GM12878 (cell line): ENCODE results near the gene PCDHGA8. TPM values are rescaled to one million over a fixed set of nuclear protein-coding genes. Genes with fewer than 3 reads are reported as not detected.

Experiments
- ATAC-seq: fragments of 200-7000 bp; cut with Tn5 transposase; 3 replicates; pipeline ENCODE4 v1.9.1; 2020; ENCODE audit warnings: mild to moderate bottlenecking, moderate library complexity
- BruUV-seq: library from RNA; stranded (reverse); fragments of 400-500 nt; replicated peaks from 2 replicates; lab custom pipeline; 2021; lab: Mats Ljungman, UMichigan
- CTCF ChIA-PET: fragments of 300-600 bp; sonication (Branson Sonifier 250); formaldehyde crosslinking; extraction: SDS; loops from one replicate; lab custom pipeline; 2021; ENCODE audit warnings: inconsistent platforms; lab: Yijun Ruan, JAX
- POLR2A ChIA-PET: fragments of 350-600 bp; formaldehyde crosslinking; extraction: SDS; loops from one replicate; lab custom pipeline; 2021; ENCODE audit warnings: inconsistent platforms; lab: Charles Lee
- RAD21 ChIA-PET: fragments of 300-600 bp; sonication (Branson Sonifier 250); formaldehyde crosslinking; loops from one replicate; lab custom pipeline; 2023; ENCODE audit warnings: antibody characterized with exemption; ENCODE audit not compliant: unreplicated experiment; lab: Charles Lee
- SMC1A ChIA-PET: fragments of 300-600 bp; sonication (Branson Sonifier 250); formaldehyde crosslinking; loops from one replicate; lab custom pipeline; 2023; ENCODE audit not compliant: unreplicated experiment, uncharacterized antibody; lab: Charles Lee
- DNase-seq: peaks from one replicate; pipeline ENCODE4 v3.0.0-alpha.2; 2011; ENCODE audit warnings: low read depth, low spot score
- FAIRE-seq: peaks from 3 replicates; lab custom pipeline; 2011; peaks lifted over from hg19 to GRCh38; lab: Jason Lieb, UNC
- H2AFZ ChIP-seq: 2 replicates; pipeline ENCODE4 v1.6.0; 2011; ENCODE audit warnings: low read depth, low read length, control low read depth; ENCODE audit not compliant: control insufficient read depth
- H3K27ac ChIP-seq: 2 replicates; pipeline ENCODE4 v1.5.1; 2011; ENCODE audit warnings: control low read depth; ENCODE audit not compliant: control insufficient read depth, insufficient read depth
- H3K27me3 ChIP-seq, 2 experiments: replicated peaks in 1 of 2; 2 replicates each; pipeline versions ENCODE4 v1.6.0 to v1.6.1; 2011; ENCODE audit warnings: low read length in 1 of 2; ENCODE audit not compliant: control insufficient read depth in 2 of 2, insufficient read depth in 2 of 2
- H3K36me3 ChIP-seq, 2 experiments: 2 replicates each; pipeline ENCODE4 v1.5.1; 2011; ENCODE audit warnings: low read length in 1 of 2; ENCODE audit not compliant: control insufficient read depth in 2 of 2, insufficient read depth in 2 of 2
- H3K4me1 ChIP-seq: 2 replicates; pipeline ENCODE4 v1.6.1; 2011; ENCODE audit warnings: mild to moderate bottlenecking, low read length, moderate library complexity, mixed read lengths; ENCODE audit not compliant: control insufficient read depth, insufficient read depth
- H3K4me2 ChIP-seq: 2 replicates; pipeline ENCODE4 v1.6.0; 2011; ENCODE audit warnings: control low read depth; ENCODE audit not compliant: control insufficient read depth, insufficient read depth
- H3K4me3 ChIP-seq: fragments of 200-600 bp; sonication (generic); 2 replicates; pipeline ENCODE4 v1.5.1; 2016
- H3K79me2 ChIP-seq: 2 replicates; pipeline ENCODE4 v1.6.0; 2011; ENCODE audit warnings: low read length; ENCODE audit not compliant: control insufficient read depth, insufficient read depth
- H3K9ac ChIP-seq: 2 replicates; pipeline ENCODE4 v1.8.0; 2011; ENCODE audit warnings: low read length, control low read depth, mixed read lengths; ENCODE audit not compliant: control insufficient read depth, insufficient read depth
- H3K9me3 ChIP-seq: replicated peaks from 3 replicates; pipeline ENCODE4 v1.5.1; 2011; ENCODE audit warnings: mild to moderate bottlenecking, low read length; ENCODE audit not compliant: control insufficient read depth, insufficient read depth
- H4K20me1 ChIP-seq: 2 replicates; pipeline ENCODE4 v1.6.0; 2011; ENCODE audit not compliant: control insufficient read depth, insufficient read depth
- ASH2L ChIP-seq: fragments of 300-600, 200-600 bp; sonication (generic); IDR thresholded peaks from 2 replicates; pipeline ENCODE4 v1.6.1; 2017; ENCODE audit warnings: low read depth, mild to moderate bottlenecking, borderline replicate concordance
- BHLHE40 ChIP-seq, 2 experiments: fragments of 450-650 bp in 1 of 2; IDR thresholded peaks; 2 replicates each; pipeline ENCODE4 v1.6.1; 2011 to 2017; ENCODE audit warnings: low read depth in 2 of 2, borderline replicate concordance in 1 of 2, improper control_type of control experiment in 1 of 2, low read length in 1 of 2, mild to moderate bottlenecking in 1 of 2
- IKZF1 ChIP-seq: fragments of 450-650 bp; conservative IDR thresholded peaks from 2 replicates; pipeline ENCODE4 v1.6.1; 2017; ENCODE audit warnings: antibody characterized with exemption, mild to moderate bottlenecking
- RAD21 ChIP-seq: IDR thresholded peaks from 2 replicates; pipeline ENCODE4 v1.6.1; 2011; ENCODE audit warnings: mild to moderate bottlenecking, low read depth, low read length, moderate library complexity; ENCODE audit not compliant: insufficient read depth
- SMC3 ChIP-seq: IDR thresholded peaks from 2 replicates; pipeline ENCODE4 v1.6.1; 2011; ENCODE audit warnings: low read length, improper control_type of control experiment, borderline replicate concordance
- YY1 ChIP-seq: IDR thresholded peaks from 2 replicates; pipeline ENCODE4 v1.6.1; 2011; ENCODE audit warnings: low read depth, mild to moderate bottlenecking, low read length
- ZNF24 ChIP-seq: fragments of 450-650 bp; IDR thresholded peaks from 2 replicates; pipeline ENCODE4 v1.6.1; 2017; ENCODE audit warnings: antibody characterized with exemption, mild to moderate bottlenecking
- ZNF384 ChIP-seq: IDR thresholded peaks from 2 replicates; pipeline ENCODE4 v1.6.1; 2012; ENCODE audit warnings: low read depth, mild to moderate bottlenecking, low read length, improper control_type of control experiment, borderline replicate concordance
- whole genome bisulfite sequencing: methylation state at CpG from one replicate; pipeline ENCODE4 v1.1.6; 2016; ENCODE audit warnings: low lambda C conversion rate; ENCODE audit not compliant: insufficient replicate concordance, insufficient coverage; ENCODE audit errors: missing lambda C conversion rate; 5-methylcytosine and 5-hydroxymethylcytosine counted together
- in situ Hi-C: fragments of 300-500 bp; cut with MboI; formaldehyde crosslinking; loops from 9 replicates; pipeline ENCODE4 v1.14.3; 2018; ENCODE audit warnings: mixed read lengths
- intact Hi-C: fragments of 100-400 bp; cut with micrococcal nuclease; formaldehyde crosslinking; loops from one replicate; pipeline ENCODE4 v1.14.2; 2022; ENCODE audit not compliant: unreplicated experiment
- polyA plus RNA-seq, 11 experiments: library from polyadenylated mRNA; depleted of rRNA in 4 of 11; unstranded in 6 of 11; stranded (reverse) in 5 of 11; fragments of >200 nt; fragmentation: Nextera tagmentation in 4 of 11; fragmentation: Illumina TruSeq in 1 of 11; extraction: Ambion mirVana in 4 of 11; extraction: Trizol in 1 of 11; gene quantifications; 1 replicate in 1 of 11; 2 replicates in 10 of 11; pipeline versions ENCODE4 v1.2.1 to v1.2.3, GENCODE V29; 2011 to 2016; ENCODE audit warnings: inconsistent platforms in 2 of 11, missing spikeins in 2 of 11, low read depth in 1 of 11
- total RNA-seq, 4 experiments: library from RNA; depleted of rRNA in 3 of 4; stranded (reverse); fragments of >200 nt in 3 of 4; fragmentation: Illumina TruSeq in 1 of 4; extraction: Trizol in 1 of 4; gene quantifications; 2 replicates each; pipeline versions ENCODE4 v1.2.1 to v1.2.3, GENCODE V29; 2013 to 2021
- TF ChIP-seq, protein P1 (sequence below), 3 experiments: IDR thresholded peaks in 2 of 3; conservative IDR thresholded peaks in 1 of 3; 2 replicates each; pipeline ENCODE4 v1.5.1; 2011; ENCODE audit warnings: low read depth in 3 of 3, low read length in 3 of 3, mild to moderate bottlenecking in 3 of 3, control low read depth in 2 of 3, moderate library complexity in 2 of 3, inconsistent platforms in 1 of 3, mixed read lengths in 1 of 3; ENCODE audit not compliant: control insufficient read depth in 2 of 3, insufficient read depth in 1 of 3; ENCODE audit errors: extremely low read depth in 1 of 3

PCDHGA8 gene
- total and polyA plus RNA-seq, 10 of the 15 experiments (the other 5 are each of a cell fraction or from before 2014, with no cell fraction given), result 0.01 to 0.04 TPM; not detected in 8

DNA sequence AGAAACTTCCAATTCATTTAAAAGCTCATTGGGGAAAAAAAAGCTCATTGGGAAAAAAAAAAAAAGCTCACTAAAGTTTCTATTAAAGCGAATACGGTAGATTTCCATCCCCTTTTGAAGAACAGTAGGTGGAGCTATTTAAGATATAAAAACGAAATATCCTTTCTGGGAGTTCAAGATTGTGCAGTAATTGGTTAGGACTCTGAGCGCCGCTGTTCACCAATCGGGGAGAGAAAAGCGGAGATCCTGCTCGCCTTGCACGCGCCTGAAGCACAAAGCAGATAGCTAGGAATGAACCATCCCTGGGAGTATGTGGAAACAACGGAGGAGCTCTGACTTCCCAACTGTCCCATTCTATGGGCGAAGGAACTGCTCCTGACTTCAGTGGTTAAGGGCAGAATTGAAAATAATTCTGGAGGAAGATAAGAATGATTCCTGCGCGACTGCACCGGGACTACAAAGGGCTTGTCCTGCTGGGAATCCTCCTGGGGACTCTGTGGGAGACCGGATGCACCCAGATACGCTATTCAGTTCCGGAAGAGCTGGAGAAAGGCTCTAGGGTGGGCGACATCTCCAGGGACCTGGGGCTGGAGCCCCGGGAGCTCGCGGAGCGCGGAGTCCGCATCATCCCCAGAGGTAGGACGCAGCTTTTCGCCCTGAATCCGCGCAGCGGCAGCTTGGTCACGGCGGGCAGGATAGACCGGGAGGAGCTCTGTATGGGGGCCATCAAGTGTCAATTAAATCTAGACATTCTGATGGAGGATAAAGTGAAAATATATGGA is 38.1 kb downstream of the PCDHGA8 start, which contains the start of gene PCDHGA12:
PCDHGA12 (plus strand) TSS at position 176 of the 782 bp plus-strand sequence; CDS start at position 429, 253 bp downstream.
- Histone ChIP-seq H3K79me2 (no peaks in the 10 kb centered on the region), H3K4me3 (peak within 1 kb of the TSS; percentile 22; the same call in 1 of the 2 replicates), H3K9ac (no peak within 1 kb of the TSS), H3K27ac (no peak within 1 kb of the TSS), H2AFZ (peak within 1 kb of the TSS; percentile 81), H3K4me1 (no peaks in the 10 kb centered on the region; the same call in 1 of the 2 replicates), H3K27me3 (no peaks in the 10 kb centered on the region), H3K36me3 (no peaks in the 10 kb centered on the region), H3K4me2 (peak within 1 kb of the TSS; percentile 43), H3K9me3 (peaks cover 18% of the 10 kb centered on the region; the same call in 2 of the 3 replicates), H4K20me1 (no peaks in the 10 kb centered on the region)
- FAIRE-seq, result peak; percentile 94
- RAD21 ChIA-PET, result interaction anchor here (1.0 to 1.9 kb wide), 13 partner anchors 8 to 167 kb away, joined by 3 to 21 read pairs (median 8); partner anchors contain the start of genes PCDHGA10, PCDHGA11, PCDHGB3 and PCDHGC5
- DNase-seq, result peak; percentile 37
- SMC1A ChIA-PET, result interaction anchor here (0.5 to 2.8 kb wide), 23 partner anchors 8 to 133 kb away, joined by 3 to 20 read pairs (median 4); partner anchors contain the start of genes PCDHGA11, PCDHGB3, PCDHGB7 and PCDHGC3
- in situ Hi-C loops, result no loop called here
- WGBS, result 33% methylated on average over 31 of the region's 33 CpGs
- BruUV-seq, result TSS peak; percentile 69
- CTCF ChIA-PET, result interaction anchor here (0.5 to 4.2 kb wide), 36 partner anchors 9 to 230 kb away, joined by 3 to 61 read pairs (median 6); partner anchors contain the start of genes PCDHGA10, PCDHGA11, PCDHGB3 and PCDHGB6
- POLR2A ChIA-PET, result interaction anchor here (0.8 kb wide), 1 partner anchor 95 kb away, joined by 3 read pairs; no protein-coding TSS in a partner anchor
- TF ChIP-seq ZNF384 (peak; percentile 7; the same call in 1 of the 2 replicates), YY1 (0 out of 2 replicates have a peak, but pooled peaks have one; percentile 25), SMC3 (peak; percentile 61; the same call in 1 of the 2 replicates), RAD21 (peak; percentile 56), IKZF1 (0 out of 2 replicates have a peak, but pooled peaks have one; percentile 14), ASH2L (no peak), ZNF24 (no peak), BHLHE40 (IDR thresholded peaks at IDR 0.05; ENCODE audit: borderline replicate concordance in 1 of 2, low read depth in 2 of 2, low read length in 1 of 2) (0 out of 4 replicates have a peak, but pooled peaks of 1 of the 2 experiments have one; percentile 37)
- TF ChIP-seq, protein P1, sequence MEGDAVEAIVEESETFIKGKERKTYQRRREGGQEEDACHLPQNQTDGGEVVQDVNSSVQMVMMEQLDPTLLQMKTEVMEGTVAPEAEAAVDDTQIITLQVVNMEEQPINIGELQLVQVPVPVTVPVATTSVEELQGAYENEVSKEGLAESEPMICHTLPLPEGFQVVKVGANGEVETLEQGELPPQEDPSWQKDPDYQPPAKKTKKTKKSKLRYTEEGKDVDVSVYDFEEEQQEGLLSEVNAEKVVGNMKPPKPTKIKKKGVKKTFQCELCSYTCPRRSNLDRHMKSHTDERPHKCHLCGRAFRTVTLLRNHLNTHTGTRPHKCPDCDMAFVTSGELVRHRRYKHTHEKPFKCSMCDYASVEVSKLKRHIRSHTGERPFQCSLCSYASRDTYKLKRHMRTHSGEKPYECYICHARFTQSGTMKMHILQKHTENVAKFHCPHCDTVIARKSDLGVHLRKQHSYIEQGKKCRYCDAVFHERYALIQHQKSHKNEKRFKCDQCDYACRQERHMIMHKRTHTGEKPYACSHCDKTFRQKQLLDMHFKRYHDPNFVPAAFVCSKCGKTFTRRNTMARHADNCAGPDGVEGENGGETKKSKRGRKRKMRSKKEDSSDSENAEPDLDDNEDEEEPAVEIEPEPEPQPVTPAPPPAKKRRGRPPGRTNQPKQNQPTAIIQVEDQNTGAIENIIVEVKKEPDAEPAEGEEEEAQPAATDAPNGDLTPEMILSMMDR (IDR thresholded peaks at IDR 0.05 in 2 of 3, conservative IDR thresholded peaks at IDR 0.05 in 1 of 3; ENCODE audit: control insufficient read depth in 2 of 3, extremely low read depth in 1 of 3, insufficient read depth in 1 of 3, low read depth in 3 of 3, low read length in 3 of 3), result peak; percentile 62 to 82 (median 68)
- peak; percentile 96 for ATAC-seq
- intact Hi-C loops, result loop anchor here (1.0 kb wide), 2 partner anchors 82 to 94 kb away; no protein-coding TSS in a partner anchor
